Activated naive CD8-positive, alpha-beta T cell treated with anti-CD3 and anti-CD28 coated beads, Interleukin-2, amount 50 U/mL, for 16 hours (primary cell): ENCODE data around the gene TAF5.
"Not testable (repeated sequence)": the region's sequence is repeated elsewhere in the genome, so short reads cannot be mapped to it uniquely, and the experiment has no call there.

Experiments
- DNase-seq: peaks from one replicate; pipeline ENCODE4 v3.0.0-alpha.2; 2020; ENCODE audit warnings: low read depth, low spot score

TAF5 gene

DNA sequence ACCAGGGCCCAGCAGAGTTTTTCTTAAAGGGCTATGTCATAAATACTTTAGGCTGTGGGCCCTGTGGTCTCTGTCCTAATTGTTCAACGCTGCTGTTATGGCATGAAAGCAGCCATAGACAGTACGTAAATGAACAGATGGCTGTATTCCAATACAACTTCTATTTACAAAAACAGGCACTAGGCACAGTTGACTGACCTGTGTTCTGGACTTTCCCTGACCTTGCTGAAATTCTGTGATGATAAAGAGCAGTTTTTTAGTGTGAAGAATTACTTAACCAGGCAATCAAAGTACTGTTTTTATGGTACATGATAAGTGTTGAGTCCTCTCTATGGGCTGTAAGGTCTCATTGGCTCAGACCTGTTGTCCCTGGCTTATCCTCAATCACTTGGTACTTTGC, 45.8 kb downstream of the TAF5 start:
- DNase-seq, result no peak

- no peak for DNase-seq
These were observed 47.8 kb downstream of the TAF5 start for GRCh38 chr10:103415581-103415980.

DNA sequence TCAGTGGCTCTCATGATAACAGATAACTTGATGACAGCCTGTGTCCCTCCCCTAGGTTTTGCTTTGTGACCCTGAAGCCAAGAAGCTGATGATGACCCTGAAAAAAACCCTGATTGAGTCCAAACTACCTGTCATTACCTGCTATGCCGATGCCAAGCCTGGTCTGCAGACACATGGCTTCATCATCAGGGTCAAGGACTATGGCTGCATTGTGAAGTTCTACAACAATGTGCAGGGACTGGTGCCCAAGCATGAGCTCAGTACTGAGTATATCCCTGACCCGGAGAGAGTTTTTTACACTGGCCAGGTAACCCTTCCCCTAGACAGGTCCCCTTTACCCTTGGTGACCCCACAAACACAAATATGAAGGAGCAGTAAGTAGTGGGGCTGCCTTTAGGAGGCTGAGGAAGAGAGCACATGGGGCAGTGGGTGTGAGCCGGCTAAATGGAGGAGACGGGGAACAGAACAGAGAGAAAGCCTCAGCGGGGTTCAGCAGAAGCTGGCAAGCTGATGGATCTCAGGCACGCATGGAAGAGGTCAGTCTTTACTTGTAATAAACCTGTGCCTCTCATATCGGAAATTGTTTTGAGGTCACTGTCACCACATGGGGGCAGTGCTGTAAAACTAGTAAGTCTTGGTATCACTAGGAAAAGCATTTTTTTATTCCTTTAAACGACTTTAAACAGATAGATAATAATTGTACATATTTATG, 48.8 kb downstream of the TAF5 start:
- DNase-seq, result no peak

DNA sequence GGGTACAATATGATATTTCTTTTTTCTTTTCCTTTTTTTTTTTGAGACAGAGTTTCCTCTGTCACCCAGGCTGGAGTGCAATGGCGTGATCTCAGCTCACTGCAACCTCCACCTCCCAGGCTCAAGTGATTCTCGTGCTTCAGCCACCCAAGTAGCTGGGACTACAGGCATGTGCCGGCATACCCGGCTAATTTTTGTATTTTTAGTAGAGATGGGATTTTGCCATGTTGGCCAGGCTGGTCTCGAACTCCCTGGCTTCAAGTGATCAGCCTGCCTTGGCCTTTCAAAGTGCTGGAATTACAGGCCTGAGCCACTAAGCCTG, 49.3 kb downstream of the TAF5 start:
- not testable (repeated sequence) for DNase-seq

- DNase-seq, result no peak
These were observed 49.8 kb downstream of the TAF5 start for GRCh38 chr10:103417601-103418000.

GRCh38 chr10:103419101-103419500, 51.3 kb downstream of the TAF5 start:
- no peak for DNase-seq

- no peak for DNase-seq
These were observed 56.0 kb downstream of the TAF5 start for GRCh38 chr10:103423748-103424147.

DNA sequence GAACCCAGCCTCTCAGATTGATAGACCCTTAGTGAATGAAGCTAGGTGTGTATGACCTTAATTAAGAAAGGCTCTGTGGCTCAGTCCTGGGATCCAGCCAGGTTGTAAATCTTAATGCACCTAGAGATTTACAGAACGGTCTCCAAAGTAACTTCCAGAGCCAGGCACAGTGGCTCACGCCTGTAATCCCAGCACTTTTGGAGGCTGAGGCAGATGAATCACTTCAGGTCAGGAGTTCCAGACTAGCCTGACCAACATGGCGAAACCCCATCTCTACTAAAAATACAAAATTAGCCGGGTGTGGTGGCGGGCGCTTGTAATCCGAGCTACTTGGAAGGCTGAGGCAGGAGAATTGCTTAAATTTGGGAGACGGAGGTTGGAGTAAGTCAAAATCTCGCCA, 60.1 kb downstream of the TAF5 start:
- DNase-seq, result no peak

DNA sequence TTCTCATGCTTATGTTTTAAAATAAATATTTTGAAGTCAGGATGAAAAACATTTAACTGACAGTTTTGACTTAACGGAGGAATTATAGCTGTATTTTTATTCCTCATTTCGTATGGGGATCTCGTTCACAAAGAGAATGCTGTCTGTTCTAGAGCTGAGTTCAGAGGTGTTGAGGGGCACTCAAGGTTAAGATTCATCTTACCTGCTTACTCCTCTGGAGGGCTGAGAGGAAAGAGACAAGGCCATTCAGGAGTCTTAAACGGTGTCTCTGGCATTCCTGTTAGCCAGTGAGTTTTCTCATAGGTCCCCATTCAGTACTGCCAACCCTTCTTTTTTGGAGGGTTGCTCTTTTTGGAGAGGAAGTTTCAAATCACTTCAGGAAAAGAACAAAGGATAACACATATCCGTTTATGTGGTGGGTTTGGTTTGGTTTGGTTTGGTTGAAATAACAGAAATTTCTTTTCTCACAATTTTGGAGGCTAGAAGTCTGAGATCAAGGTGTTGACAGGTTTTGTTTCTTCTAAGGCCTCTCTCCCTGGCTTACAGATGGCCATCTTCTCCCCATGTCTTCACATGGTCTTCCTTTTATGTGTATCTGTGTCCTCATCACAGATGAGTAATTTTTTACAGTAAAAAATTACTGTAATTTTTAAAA, 61.3 kb downstream of the TAF5 start:
- no peak for DNase-seq

GRCh38 chr10:103429647-103430046, 61.9 kb downstream of the TAF5 start:
- DNase-seq, result no peak

DNA sequence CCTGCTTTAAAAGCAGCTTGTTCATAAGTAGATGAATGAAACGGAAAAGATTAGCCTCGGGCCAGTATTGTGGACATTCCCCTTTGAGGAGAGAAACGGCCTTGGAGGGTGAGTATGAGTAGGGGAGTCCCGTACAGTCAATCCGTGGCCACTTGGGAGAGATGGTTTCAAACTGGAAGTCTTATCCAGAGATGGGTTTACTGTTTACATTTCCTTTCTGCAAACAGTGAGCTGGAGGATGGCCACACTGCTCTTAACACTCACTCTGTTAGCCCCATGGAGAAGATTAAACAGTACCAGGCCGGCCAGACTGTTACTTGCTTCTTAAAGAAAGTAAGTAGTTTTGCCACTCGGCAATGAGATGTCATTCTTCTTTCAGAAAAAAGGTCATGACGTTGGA, 64.1 kb downstream of the TAF5 start:
- DNase-seq, result no peak

DNA sequence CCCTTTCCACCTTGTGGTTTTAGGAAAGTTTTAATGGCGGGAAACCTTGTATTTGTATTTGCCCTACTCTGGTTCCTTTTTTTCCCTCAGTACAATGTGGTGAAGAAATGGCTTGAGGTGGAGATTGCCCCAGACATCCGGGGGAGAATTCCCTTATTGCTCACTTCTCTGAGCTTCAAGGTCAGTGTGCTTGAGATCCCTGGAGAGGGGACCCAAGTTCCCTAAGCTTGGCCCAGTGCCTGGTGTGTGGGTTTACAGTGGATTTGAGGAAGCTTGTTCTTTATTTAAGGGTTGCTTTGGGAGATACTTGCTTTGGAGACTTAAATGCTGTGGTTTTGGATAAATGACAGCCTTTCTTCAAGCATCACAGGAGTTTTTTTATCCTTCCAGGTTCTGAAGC, 66.1 kb downstream of the TAF5 start:
- no peak for DNase-seq
